Measurements from ENCODE around the gene ANKDD1B.

DNA sequence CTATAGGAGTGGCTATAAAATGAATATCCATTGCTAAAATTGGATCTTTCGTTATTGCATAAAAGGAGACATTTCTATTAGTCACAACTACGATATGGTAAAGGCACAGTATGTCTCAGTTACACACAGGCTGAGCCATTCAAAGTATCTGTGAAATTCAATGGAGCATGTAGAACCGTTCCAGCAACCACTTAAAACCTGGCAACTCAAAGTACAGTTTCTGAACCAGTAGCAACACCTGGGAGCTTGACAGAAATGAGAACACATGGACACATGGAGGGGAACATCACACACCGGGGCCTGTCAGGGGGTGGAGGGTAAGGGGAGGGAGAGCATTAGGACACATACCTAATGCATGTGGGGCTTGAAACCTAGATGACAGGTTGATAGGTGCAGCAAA, 90.6 kb downstream of the ANKDD1B start:
- TF ChIP-seq, protein P1, sequence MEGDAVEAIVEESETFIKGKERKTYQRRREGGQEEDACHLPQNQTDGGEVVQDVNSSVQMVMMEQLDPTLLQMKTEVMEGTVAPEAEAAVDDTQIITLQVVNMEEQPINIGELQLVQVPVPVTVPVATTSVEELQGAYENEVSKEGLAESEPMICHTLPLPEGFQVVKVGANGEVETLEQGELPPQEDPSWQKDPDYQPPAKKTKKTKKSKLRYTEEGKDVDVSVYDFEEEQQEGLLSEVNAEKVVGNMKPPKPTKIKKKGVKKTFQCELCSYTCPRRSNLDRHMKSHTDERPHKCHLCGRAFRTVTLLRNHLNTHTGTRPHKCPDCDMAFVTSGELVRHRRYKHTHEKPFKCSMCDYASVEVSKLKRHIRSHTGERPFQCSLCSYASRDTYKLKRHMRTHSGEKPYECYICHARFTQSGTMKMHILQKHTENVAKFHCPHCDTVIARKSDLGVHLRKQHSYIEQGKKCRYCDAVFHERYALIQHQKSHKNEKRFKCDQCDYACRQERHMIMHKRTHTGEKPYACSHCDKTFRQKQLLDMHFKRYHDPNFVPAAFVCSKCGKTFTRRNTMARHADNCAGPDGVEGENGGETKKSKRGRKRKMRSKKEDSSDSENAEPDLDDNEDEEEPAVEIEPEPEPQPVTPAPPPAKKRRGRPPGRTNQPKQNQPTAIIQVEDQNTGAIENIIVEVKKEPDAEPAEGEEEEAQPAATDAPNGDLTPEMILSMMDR (IDR thresholded peaks at IDR 0.05; ENCODE audit: low read length): no peak
- no peak for TF ChIP-seq EZH2 (optimal IDR thresholded peaks at IDR 0.05; ENCODE audit: low read depth, low read length)

All from MM.1S (cell line).